ENCODE data around the gene DLG3.

DLG3 gene

GRCh38 chrX:70429759-70430158 lies 14.9 kb upstream of the DLG3 start:
- H3K4me1 ChIP-seq: peaks cover 5% of the 10 kb centered on the region
- H3K36me3 ChIP-seq (replicated peaks): no peaks in the 10 kb centered on the region
- H3K4me3 ChIP-seq: no peak overlapping the region
- DNase-seq (ENCODE audit: low spot score in 2 of 2): no peak
- no peaks in the 10 kb centered on the region for H3K27me3 ChIP-seq (ENCODE audit: low read depth)
- H3K9me3 ChIP-seq: no peaks in the 10 kb centered on the region
- in situ Hi-C loops (cut with MboI; ENCODE audit: low sequenced_read_pairs): no loop called here

- no peak for DNase-seq (ENCODE audit: low spot score in 2 of 2)
- peaks cover 8% of the 10 kb centered on the region for H3K4me1 ChIP-seq
- no peaks in the 10 kb centered on the region for H3K27me3 ChIP-seq (ENCODE audit: low read depth)
- H3K4me3 ChIP-seq: peak overlapping the region; percentile 42
- in situ Hi-C loops (cut with MboI; ENCODE audit: low sequenced_read_pairs): no loop called here
- H3K36me3 ChIP-seq (replicated peaks): no peaks in the 10 kb centered on the region
- H3K9me3 ChIP-seq: no peaks in the 10 kb centered on the region
These were observed 11.4 kb upstream of the DLG3 start for GRCh38 chrX:70432936-70433847.

- H3K4me1 ChIP-seq: peaks cover 8% of the 10 kb centered on the region
- DNase-seq (ENCODE audit: low spot score in 2 of 2): peak; percentile 70 to 92
- peak overlapping the region; percentile 42 for H3K4me3 ChIP-seq
- H3K36me3 ChIP-seq (replicated peaks): no peaks in the 10 kb centered on the region
- no peaks in the 10 kb centered on the region for H3K9me3 ChIP-seq
- in situ Hi-C loops (cut with MboI; ENCODE audit: low sequenced_read_pairs): no loop called here
- peaks cover 5% of the 10 kb centered on the region; the same call in 1 of the 2 replicates for H3K27me3 ChIP-seq (ENCODE audit: low read depth)
These were observed 10.7 kb upstream of the DLG3 start for GRCh38 chrX:70433848-70434351.

- in situ Hi-C loops (cut with MboI; ENCODE audit: low sequenced_read_pairs): no loop called here
- Histone ChIP-seq H3K4me1 (peaks cover 8% of the 10 kb centered on the region), H3K9me3 (no peaks in the 10 kb centered on the region), H3K27me3 (ENCODE audit: low read depth) (peaks cover 5% of the 10 kb centered on the region; the same call in 1 of the 2 replicates), H3K4me3 (peak overlapping the region; percentile 42), H3K36me3 (replicated peaks) (no peaks in the 10 kb centered on the region)
- peak; percentile 91 to 99 for DNase-seq (ENCODE audit: low spot score in 2 of 2)
These were observed 10.2 kb upstream of the DLG3 start for GRCh38 chrX:70434352-70434866.

- DNase-seq (ENCODE audit: low spot score in 2 of 2): no peak
- H3K4me1 ChIP-seq: peaks cover 8% of the 10 kb centered on the region
- peaks cover 5% of the 10 kb centered on the region for H3K27me3 ChIP-seq (ENCODE audit: low read depth)
- H3K9me3 ChIP-seq: no peaks in the 10 kb centered on the region
- no peaks in the 10 kb centered on the region for H3K36me3 ChIP-seq (replicated peaks)
- H3K4me3 ChIP-seq: peak overlapping the region; percentile 42
- in situ Hi-C loops (cut with MboI; ENCODE audit: low sequenced_read_pairs): no loop called here
These were observed 9.6 kb upstream of the DLG3 start for GRCh38 chrX:70434914-70435586.

- DNase-seq (ENCODE audit: low spot score in 2 of 2): peak; percentile 33 to 76
- no peak overlapping the region for H3K4me3 ChIP-seq
These were observed 8.3 kb upstream of the DLG3 start for GRCh38 chrX:70436343-70436742.

GRCh38 chrX:70437011-70437410 lies 7.6 kb upstream of the DLG3 start:
- no peak overlapping the region for H3K4me3 ChIP-seq
- H3K9me3 ChIP-seq: no peaks in the 10 kb centered on the region
- no peak for DNase-seq (ENCODE audit: low spot score in 2 of 2)
- no peaks in the 10 kb centered on the region for H3K36me3 ChIP-seq (replicated peaks)
- in situ Hi-C loops (cut with MboI; ENCODE audit: low sequenced_read_pairs): no loop called here
- H3K27me3 ChIP-seq (ENCODE audit: low read depth): peaks cover 22% of the 10 kb centered on the region
- H3K4me1 ChIP-seq: peaks cover 8% of the 10 kb centered on the region

More at GRCh38 chrX:70436343-70436742, 8.3 kb upstream of the DLG3 start:
- peaks cover 18% of the 10 kb centered on the region for H3K27me3 ChIP-seq (ENCODE audit: low read depth)
- no peaks in the 10 kb centered on the region for H3K9me3 ChIP-seq
- in situ Hi-C loops (cut with MboI; ENCODE audit: low sequenced_read_pairs): no loop called here
- peaks cover 8% of the 10 kb centered on the region for H3K4me1 ChIP-seq
- no peaks in the 10 kb centered on the region for H3K36me3 ChIP-seq (replicated peaks)

GRCh38 chrX:70437921-70438665 lies 6.5 kb upstream of the DLG3 start:
- Histone ChIP-seq H3K27me3 (ENCODE audit: low read depth) (peaks cover 33% of the 10 kb centered on the region), H3K4me1 (peaks cover 8% of the 10 kb centered on the region), H3K36me3 (replicated peaks) (no peaks in the 10 kb centered on the region), H3K9me3 (no peaks in the 10 kb centered on the region), H3K4me3 (no peak overlapping the region)
- DNase-seq (ENCODE audit: low spot score in 2 of 2): no peak
- in situ Hi-C loops (cut with MboI; ENCODE audit: low sequenced_read_pairs): no loop called here

- no peak for DNase-seq (ENCODE audit: low spot score in 2 of 2)
- H3K9me3 ChIP-seq: no peaks in the 10 kb centered on the region
- H3K36me3 ChIP-seq (replicated peaks): no peaks in the 10 kb centered on the region
- in situ Hi-C loops (cut with MboI; ENCODE audit: low sequenced_read_pairs): no loop called here
- H3K4me1 ChIP-seq: peaks cover 4% of the 10 kb centered on the region; the same call in 1 of the 2 replicates
- H3K27me3 ChIP-seq (ENCODE audit: low read depth): peaks cover 35% of the 10 kb centered on the region
- no peak overlapping the region for H3K4me3 ChIP-seq
These were observed 5.6 kb upstream of the DLG3 start for GRCh38 chrX:70439016-70439415.

- in situ Hi-C loops (cut with MboI; ENCODE audit: low sequenced_read_pairs): no loop called here
- Histone ChIP-seq H3K4me1 (peaks cover 3% of the 10 kb centered on the region; the same call in 1 of the 2 replicates), H3K4me3 (no peak overlapping the region), H3K27me3 (ENCODE audit: low read depth) (peaks cover 57% of the 10 kb centered on the region), H3K36me3 (replicated peaks) (no peaks in the 10 kb centered on the region), H3K9me3 (no peaks in the 10 kb centered on the region)
- DNase-seq (ENCODE audit: low spot score in 2 of 2): no peak
These were observed 2.4 kb upstream of the DLG3 start for GRCh38 chrX:70442224-70442623.

GRCh38 chrX:70444946-70445656 lies 466 bp downstream of the DLG3 start:
- H3K4me1 ChIP-seq: peaks cover 3% of the 10 kb centered on the region; the same call in 1 of the 2 replicates
- H3K27me3 ChIP-seq (ENCODE audit: low read depth): peaks cover 51% of the 10 kb centered on the region
- peak overlapping the region; percentile 17 for H3K4me3 ChIP-seq
- no peak for DNase-seq (ENCODE audit: low spot score in 2 of 2)
- H3K36me3 ChIP-seq (replicated peaks): no peaks in the 10 kb centered on the region
- no peaks in the 10 kb centered on the region for H3K9me3 ChIP-seq
- in situ Hi-C loops (cut with MboI; ENCODE audit: low sequenced_read_pairs): no loop called here

GRCh38 chrX:70445951-70446350 lies 1.3 kb downstream of the DLG3 start:
- DNase-seq (ENCODE audit: low spot score in 2 of 2): no peak
- no peaks in the 10 kb centered on the region for H3K9me3 ChIP-seq
- H3K36me3 ChIP-seq (replicated peaks): no peaks in the 10 kb centered on the region
- in situ Hi-C loops (cut with MboI; ENCODE audit: low sequenced_read_pairs): no loop called here
- peaks cover 43% of the 10 kb centered on the region for H3K27me3 ChIP-seq (ENCODE audit: low read depth)
- peaks cover 3% of the 10 kb centered on the region; the same call in 1 of the 2 replicates for H3K4me1 ChIP-seq
- H3K4me3 ChIP-seq: no peak overlapping the region
